Stimulated activated CD8-positive, alpha-beta memory T cell treated with anti-CD3 and anti-CD28 coated beads, Interleukin-15, amount 100 ng/mL, for 48 hours (primary cell): ENCODE measurements around the gene CERS6.
"Not testable (repeated sequence)": the region's sequence is repeated elsewhere in the genome, so short reads cannot be mapped to it uniquely, and the experiment has no call there.

Experiments used
- DNase-seq, 2 donors: peaks; one replicate each; pipeline ENCODE4 v3.0.0-alpha.2; 2020; ENCODE audit warnings: low read depth in 2 of 2

The CERS6 gene

GRCh38 chr2:168773128-168773527 lies 317.1 kb downstream of the CERS6 start:
- no peak for DNase-seq

GRCh38 chr2:168773719-168774521 lies 317.8 kb downstream of the CERS6 start:
- peak in 1 of 2 donors; percentile 14 for DNase-seq

GRCh38 chr2:168775837-168776236 lies 319.8 kb downstream of the CERS6 start:
- no peak for DNase-seq

- no peak for DNase-seq
These were observed 324.6 kb downstream of the CERS6 start for GRCh38 chr2:168780669-168781071.

GRCh38 chr2:168781191-168781817 lies 325.2 kb downstream of the CERS6 start:
- no peak for DNase-seq

- DNase-seq = no peak
These were observed 326.2 kb downstream of the CERS6 start for GRCh38 chr2:168782271-168782670.

- DNase-seq = no peak
These were observed 328.9 kb downstream of the CERS6 start for GRCh38 chr2:168784993-168785392.

GRCh38 chr2:168787098-168787781 lies 331.2 kb downstream of the CERS6 start:
- DNase-seq = no peak

- DNase-seq = no peak
These were observed 331.8 kb downstream of the CERS6 start for GRCh38 chr2:168787782-168788376.

- DNase-seq = no peak
These were observed 333.7 kb downstream of the CERS6 start for GRCh38 chr2:168789776-168790175.

GRCh38 chr2:168790226-168790902 lies 334.3 kb downstream of the CERS6 start:
- no peak for DNase-seq

GRCh38 chr2:168791140-168791539 lies 335.1 kb downstream of the CERS6 start:
- DNase-seq = not testable (repeated sequence)

GRCh38 chr2:168793596-168793995 lies 337.5 kb downstream of the CERS6 start:
- no peak for DNase-seq

- no peak for DNase-seq
These were observed 338.9 kb downstream of the CERS6 start for GRCh38 chr2:168794968-168795367.

GRCh38 chr2:168796090-168796577 lies 340.1 kb downstream of the CERS6 start:
- no peak for DNase-seq

GRCh38 chr2:168796583-168797285 lies 340.7 kb downstream of the CERS6 start:
- no peak for DNase-seq

GRCh38 chr2:168797286-168797655 lies 341.2 kb downstream of the CERS6 start:
- no peak for DNase-seq

GRCh38 chr2:168798076-168798887 lies 342.2 kb downstream of the CERS6 start:
- DNase-seq = no peak

GRCh38 chr2:168798888-168799410 lies 342.9 kb downstream of the CERS6 start:
- no peak for DNase-seq

GRCh38 chr2:168801471-168801870 lies 345.4 kb downstream of the CERS6 start:
- DNase-seq = no peak
